Thyroid gland (tissue), 4 donors: Measurements from ENCODE around the gene TNPO1.

Experiments
- POLR2A ChIP-seq, 2 donors: fragments of 450-650 bp; IDR thresholded peaks; one replicate each; pipeline ENCODE4 v1.6.1; 2017; ENCODE audit warnings: antibody characterized with exemption in 2 of 2, mild to moderate bottlenecking in 2 of 2, moderate library complexity in 1 of 2
- TF ChIP-seq, protein P1 (sequence below), 6 experiments: fragments of 200-600 bp in 3 of 6; fragments of 450-650 bp in 3 of 6; sonication (generic) in 3 of 6; IDR thresholded peaks; one replicate each; pipeline ENCODE4 v1.5.1; 2016 to 2019; ENCODE audit warnings: antibody characterized with exemption in 6 of 6, mild to moderate bottlenecking in 2 of 6, inconsistent platforms in 1 of 6, moderate library complexity in 1 of 6

DNA sequence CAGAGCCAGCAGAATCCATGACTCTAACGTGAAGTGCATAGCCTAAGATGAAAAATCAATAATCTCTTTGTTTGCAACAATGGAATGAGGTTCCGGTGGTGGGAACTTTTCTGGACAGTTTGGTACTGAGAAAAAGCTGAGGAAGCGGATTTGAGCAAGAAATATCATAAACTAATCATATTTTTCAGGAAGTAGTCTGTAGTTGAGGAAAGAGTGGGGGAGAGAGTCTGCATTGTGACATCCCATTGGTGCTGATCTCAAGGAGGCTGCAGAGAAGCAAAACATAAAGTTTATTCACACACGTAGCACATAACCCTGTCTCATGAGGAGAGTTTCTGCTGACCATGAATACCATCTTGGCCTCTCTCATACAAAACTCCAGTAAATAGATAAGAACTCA, 123.6 kb downstream of the TNPO1 start:
- TF ChIP-seq, protein P1, sequence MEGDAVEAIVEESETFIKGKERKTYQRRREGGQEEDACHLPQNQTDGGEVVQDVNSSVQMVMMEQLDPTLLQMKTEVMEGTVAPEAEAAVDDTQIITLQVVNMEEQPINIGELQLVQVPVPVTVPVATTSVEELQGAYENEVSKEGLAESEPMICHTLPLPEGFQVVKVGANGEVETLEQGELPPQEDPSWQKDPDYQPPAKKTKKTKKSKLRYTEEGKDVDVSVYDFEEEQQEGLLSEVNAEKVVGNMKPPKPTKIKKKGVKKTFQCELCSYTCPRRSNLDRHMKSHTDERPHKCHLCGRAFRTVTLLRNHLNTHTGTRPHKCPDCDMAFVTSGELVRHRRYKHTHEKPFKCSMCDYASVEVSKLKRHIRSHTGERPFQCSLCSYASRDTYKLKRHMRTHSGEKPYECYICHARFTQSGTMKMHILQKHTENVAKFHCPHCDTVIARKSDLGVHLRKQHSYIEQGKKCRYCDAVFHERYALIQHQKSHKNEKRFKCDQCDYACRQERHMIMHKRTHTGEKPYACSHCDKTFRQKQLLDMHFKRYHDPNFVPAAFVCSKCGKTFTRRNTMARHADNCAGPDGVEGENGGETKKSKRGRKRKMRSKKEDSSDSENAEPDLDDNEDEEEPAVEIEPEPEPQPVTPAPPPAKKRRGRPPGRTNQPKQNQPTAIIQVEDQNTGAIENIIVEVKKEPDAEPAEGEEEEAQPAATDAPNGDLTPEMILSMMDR (IDR thresholded peaks at IDR 0.05): no peak
- no peak for TF ChIP-seq POLR2A (IDR thresholded peaks at IDR 0.05)
